H9 (cell line): ENCODE results near the gene METTL17. TPM values are rescaled to one million over a fixed set of nuclear protein-coding genes. Genes with fewer than 3 reads are reported as not detected.
"Not testable (repeated sequence)": the region's sequence is repeated elsewhere in the genome, so short reads cannot be mapped to it uniquely, and the experiment has no call there.

Experiments
- DNase-seq: peaks from one replicate; pipeline ENCODE4 v3.0.0-alpha.2; 2017
- H2AFZ ChIP-seq: one replicate; pipeline ENCODE4 v1.6.1; 2013; ENCODE audit warnings: mild to moderate bottlenecking, low read length, control low read depth, moderate library complexity
- H2AK5ac ChIP-seq: 2 replicates; pipeline ENCODE4 v1.6.1; 2013; ENCODE audit warnings: low read length, control low read depth, mixed read lengths; ENCODE audit not compliant: insufficient read length
- H2BK120ac ChIP-seq: one replicate; pipeline ENCODE4 v1.6.1; 2013; ENCODE audit warnings: low read depth, mild to moderate bottlenecking, low read length, control low read depth, inconsistent platforms; ENCODE audit not compliant: poor library complexity, severe bottlenecking
- H2BK12ac ChIP-seq: 2 replicates; pipeline ENCODE4 v1.6.1; 2013; ENCODE audit warnings: low read length, control low read depth, mixed read lengths, low read depth; ENCODE audit not compliant: insufficient read length
- H2BK15ac ChIP-seq: 2 replicates; pipeline ENCODE4 v1.6.1; 2013; ENCODE audit warnings: low read depth, low read length, control low read depth
- H2BK20ac ChIP-seq: one replicate; pipeline ENCODE4 v1.6.1; 2013; ENCODE audit warnings: low read depth, mild to moderate bottlenecking, low read length, control low read depth, inconsistent platforms; ENCODE audit not compliant: poor library complexity, severe bottlenecking
- H2BK5ac ChIP-seq: 2 replicates; pipeline ENCODE4 v1.6.1; 2013; ENCODE audit warnings: low read length, control low read depth, mixed read lengths; ENCODE audit not compliant: insufficient read length
- H3K14ac ChIP-seq: 2 replicates; pipeline ENCODE4 v1.6.1; 2013; ENCODE audit warnings: low read length, control low read depth; ENCODE audit not compliant: insufficient read depth
- H3K18ac ChIP-seq: 2 replicates; pipeline ENCODE4 v1.6.1; 2013; ENCODE audit warnings: low read depth, mild to moderate bottlenecking, mixed read lengths, low read length, control low read depth; ENCODE audit not compliant: insufficient read length
- H3K23ac ChIP-seq: 2 replicates; pipeline ENCODE4 v1.6.1; 2013; ENCODE audit warnings: low read length, control low read depth, mixed read lengths, low read depth; ENCODE audit not compliant: insufficient read length
- H3K23me2 ChIP-seq: 2 replicates; pipeline ENCODE4 v1.6.1; 2013; ENCODE audit warnings: low read depth, mild to moderate bottlenecking, mixed read lengths, low read length, control low read depth; ENCODE audit not compliant: insufficient read length, poor library complexity, severe bottlenecking
- H3K27ac ChIP-seq: 2 replicates; pipeline ENCODE4 v1.5.1; 2013; ENCODE audit warnings: low read length, control low read depth, mixed read lengths, low read depth; ENCODE audit not compliant: insufficient read length
- H3K27me3 ChIP-seq: 2 replicates; pipeline ENCODE4 v1.6.1; 2013; ENCODE audit warnings: low read length, control low read depth, inconsistent platforms; ENCODE audit not compliant: insufficient read depth
- H3K4ac ChIP-seq: 2 replicates; pipeline ENCODE4 v1.6.1; 2013; ENCODE audit warnings: low read depth, mild to moderate bottlenecking, control low read depth, inconsistent platforms, low read length, moderate library complexity
- H3K4me1 ChIP-seq: 2 replicates; pipeline ENCODE4 v1.6.1; 2013; ENCODE audit warnings: low read length, control low read depth, inconsistent platforms; ENCODE audit not compliant: insufficient read depth
- H3K4me2 ChIP-seq: 2 replicates; pipeline ENCODE4 v1.6.1; 2013; ENCODE audit warnings: low read length, control low read depth, mixed read lengths; ENCODE audit not compliant: insufficient read length, insufficient read depth
- H3K56ac ChIP-seq: 2 replicates; pipeline ENCODE4 v1.6.1; 2013; ENCODE audit warnings: low read depth, mild to moderate bottlenecking, mixed read lengths, low read length, control low read depth; ENCODE audit not compliant: insufficient read length
- H3K79me1 ChIP-seq: 2 replicates; pipeline ENCODE4 v1.6.1; 2013; ENCODE audit warnings: low read depth, mild to moderate bottlenecking, moderate library complexity, low read length, control low read depth, inconsistent platforms; ENCODE audit not compliant: insufficient read depth, poor library complexity, severe bottlenecking
- H3K79me2 ChIP-seq: 2 replicates; pipeline ENCODE4 v1.6.1; 2013; ENCODE audit warnings: low read length, control low read depth, inconsistent platforms; ENCODE audit not compliant: insufficient read depth
- H3K9ac ChIP-seq: 2 replicates; pipeline ENCODE4 v1.6.1; 2013; ENCODE audit warnings: low read length, control low read depth, mixed read lengths; ENCODE audit not compliant: insufficient read length; ENCODE audit errors: extremely low read depth
- H3K9me3 ChIP-seq: one replicate; pipeline ENCODE4 v1.6.1; 2013; ENCODE audit warnings: low read depth, low read length, inconsistent platforms; ENCODE audit not compliant: control insufficient read depth
- H3T11ph ChIP-seq: one replicate; pipeline ENCODE4 v1.6.1; 2013; ENCODE audit warnings: mild to moderate bottlenecking, low read length, control low read depth, inconsistent platforms
- H4K20me1 ChIP-seq: one replicate; pipeline ENCODE4 v1.6.1; 2013; ENCODE audit not compliant: control insufficient read depth, insufficient read length, insufficient read depth
- H4K5ac ChIP-seq: 2 replicates; pipeline ENCODE4 v1.6.1; 2013; ENCODE audit warnings: low read depth, mild to moderate bottlenecking, mixed read lengths, low read length, control low read depth; ENCODE audit not compliant: insufficient read length
- H4K8ac ChIP-seq: replicated peaks from 2 replicates; pipeline ENCODE4 v1.6.1; 2013; ENCODE audit warnings: low read length, control low read depth, mixed read lengths, low read depth; ENCODE audit not compliant: insufficient read length
- H4K91ac ChIP-seq: 2 replicates; pipeline ENCODE4 v1.6.1; 2013; ENCODE audit warnings: low read depth, mild to moderate bottlenecking, moderate library complexity, mixed read lengths, low read length, control low read depth; ENCODE audit not compliant: insufficient read length
- H3K27ac Mint-ChIP-seq, 3 experiments: 2 replicates in 2 of 3; 3 replicates in 1 of 3; pipeline ENCODE4 v1.8.0; 2020 to 2021; ENCODE audit warnings: mixed read lengths in 3 of 3, mild to moderate bottlenecking in 1 of 3, moderate library complexity in 1 of 3
- H3K27me3 Mint-ChIP-seq: 2 replicates; pipeline ENCODE4 v1.8.0; 2021; ENCODE audit warnings: low read depth, mild to moderate bottlenecking, moderate library complexity, mixed read lengths
- H3K36me3 Mint-ChIP-seq, 3 experiments: 2 replicates in 2 of 3; 3 replicates in 1 of 3; pipeline ENCODE4 v1.8.0; 2020 to 2021; ENCODE audit warnings: low read depth in 3 of 3, mixed read lengths in 3 of 3; ENCODE audit not compliant: insufficient read depth in 1 of 3
- H3K4me1 Mint-ChIP-seq, 2 experiments: 2 replicates each; pipeline ENCODE4 v1.8.0; 2020; ENCODE audit warnings: mixed read lengths in 2 of 2
- H3K4me3 Mint-ChIP-seq, 2 experiments: 2 replicates in 1 of 2; 3 replicates in 1 of 2; pipeline ENCODE4 v1.8.0; 2020 to 2021; ENCODE audit warnings: mild to moderate bottlenecking in 2 of 2, mixed read lengths in 2 of 2, moderate library complexity in 1 of 2
- H3K9me3 Mint-ChIP-seq, 2 experiments: 2 replicates in 1 of 2; 3 replicates in 1 of 2; pipeline ENCODE4 v1.8.0; 2020; ENCODE audit warnings: mild to moderate bottlenecking in 2 of 2, mixed read lengths in 2 of 2, moderate library complexity in 1 of 2
- WGBS: extraction: QIAGEN DNeasy Blood & Tissue Kit; methylation state at CpG from one replicate; pipeline ENCODE4 v1.1.7; 2013; ENCODE audit warnings: missing lambda C conversion rate, low lambda C conversion rate, mixed read lengths; ENCODE audit not compliant: insufficient read length; ENCODE audit errors: extremely low coverage; 5-methylcytosine and 5-hydroxymethylcytosine counted together
- total RNA-seq: library from RNA; stranded (reverse); gene quantifications from 2 replicates; pipeline ENCODE4 v1.2.1, GENCODE V29; 2021

The METTL17 gene
- total RNA-seq, 1 experiment from 2014 or later = 81.4 TPM

- not testable (repeated sequence) for H3K27me3 Mint-ChIP-seq, H3T11ph ChIP-seq, H2BK5ac ChIP-seq, H3K36me3 Mint-ChIP-seq, H2AFZ ChIP-seq, H3K23me2 ChIP-seq, H3K56ac ChIP-seq, H3K79me1 ChIP-seq, H3K27me3 ChIP-seq, H4K5ac ChIP-seq, H3K4me1 ChIP-seq, H2BK20ac ChIP-seq, H3K14ac ChIP-seq, H3K9ac ChIP-seq, H3K9me3 Mint-ChIP-seq, H4K8ac ChIP-seq, H2AK5ac ChIP-seq, H2BK15ac ChIP-seq, H3K79me2 ChIP-seq, H4K91ac ChIP-seq, H2BK120ac ChIP-seq, H3K4me3 Mint-ChIP-seq, H3K23ac ChIP-seq, H3K4me2 ChIP-seq, H4K20me1 ChIP-seq, H2BK12ac ChIP-seq, H3K4me1 Mint-ChIP-seq, H3K27ac ChIP-seq, H3K27ac Mint-ChIP-seq, DNase-seq, H3K4ac ChIP-seq, H3K18ac ChIP-seq, H3K9me3 ChIP-seq
- whole genome bisulfite sequencing = no CpG with 5 or more reads among the region's 9 CpGs
These were observed 43.1 kb upstream of the METTL17 start for GRCh38 chr14:20946707-20947106.

- not testable (repeated sequence) for H3K9me3 ChIP-seq, H3K9me3 Mint-ChIP-seq, H2BK120ac ChIP-seq, H3K18ac ChIP-seq, H3K36me3 Mint-ChIP-seq, H3K23me2 ChIP-seq, H3K79me1 ChIP-seq, H2AFZ ChIP-seq, H3T11ph ChIP-seq, H4K20me1 ChIP-seq, H3K4me2 ChIP-seq, H3K14ac ChIP-seq, H3K27ac ChIP-seq, H3K4ac ChIP-seq, H3K79me2 ChIP-seq, H4K91ac ChIP-seq, H2BK15ac ChIP-seq, H2BK5ac ChIP-seq, H4K5ac ChIP-seq, H4K8ac ChIP-seq, H3K9ac ChIP-seq, H2AK5ac ChIP-seq, H3K27ac Mint-ChIP-seq, H3K4me1 Mint-ChIP-seq, H3K56ac ChIP-seq, H2BK20ac ChIP-seq, H3K4me3 Mint-ChIP-seq, H2BK12ac ChIP-seq, DNase-seq, H3K4me1 ChIP-seq, H3K23ac ChIP-seq, H3K27me3 ChIP-seq
- H3K27me3 Mint-ChIP-seq = peaks cover 20% of the 10 kb centered on the region
- WGBS = no CpG with 5 or more reads among the region's 4 CpGs
These were observed 34.8 kb upstream of the METTL17 start, which contains the start of gene RNASE2 for GRCh38 chr14:20954736-20955537. Gene RNASE2 (plus strand): TSS chr14:20955487. CDS start chr14:20955772, 285 bp downstream.
